HepG2 (cell line): ENCODE results near the gene OAT. TPM values are rescaled to one million over a fixed set of nuclear protein-coding genes. Genes with fewer than 3 reads are reported as not detected.

ENCODE experiments used
- ATAC-seq: fragments of 200-7000 bp; cut with Tn5 transposase; 3 replicates; pipeline ENCODE4 v1.9.1; 2020; ENCODE audit warnings: mild to moderate bottlenecking, moderate library complexity
- BruUV-seq: library from RNA; stranded (reverse); fragments of 400-500 nt; replicated peaks from 2 replicates; lab custom pipeline; 2021; lab: Mats Ljungman, UMichigan
- CTCF ChIA-PET: fragments of 300-600 bp; formaldehyde crosslinking; extraction: SDS; loops from one replicate; lab custom pipeline; 2021; ENCODE audit warnings: low total read pairs, inconsistent platforms, low intra/inter-chr PET ratio; lab: Yijun Ruan, JAX
- POLR2A ChIA-PET: fragments of 350-600 bp; sonication (Branson Sonifier 250); formaldehyde crosslinking; loops from one replicate; lab custom pipeline; 2020; ENCODE audit warnings: antibody characterized with exemption, inconsistent platforms; lab: Yijun Ruan, JAX
- DNase-seq: peaks from one replicate; pipeline ENCODE4 v3.0.0-alpha.2; 2015; ENCODE audit warnings: low spot score
- FAIRE-seq: peaks from 3 replicates; lab custom pipeline; 2011; peaks lifted over from hg19 to GRCh38; lab: Jason Lieb, UNC
- H2AFZ ChIP-seq: one replicate; pipeline ENCODE4 v1.6.1; 2011; ENCODE audit warnings: low read length, inconsistent platforms
- H3K27ac ChIP-seq: fragments of 300-600 bp; 3 replicates; pipeline ENCODE4 v1.8.0; 2011; ENCODE audit warnings: mixed run types, mild to moderate bottlenecking, mixed read lengths, low read length, inconsistent platforms; ENCODE audit not compliant: insufficient read depth; ENCODE audit errors: extremely low read length
- H3K27me3 ChIP-seq, 2 experiments: fragments of 200-600 bp in 1 of 2; 2 replicates in 1 of 2; 3 replicates in 1 of 2; pipeline versions ENCODE4 v1.6.0 to v1.8.0; 2011; ENCODE audit warnings: low read length in 2 of 2, mild to moderate bottlenecking in 2 of 2, moderate library complexity in 2 of 2, inconsistent platforms in 1 of 2; ENCODE audit not compliant: insufficient read depth in 2 of 2, control insufficient read depth in 1 of 2
- H3K36me3 ChIP-seq, 2 experiments: fragments of 200-600 bp in 1 of 2; replicated peaks in 1 of 2; 2 replicates in 1 of 2; 3 replicates in 1 of 2; pipeline versions ENCODE4 v1.5.1 to v1.8.0; 2011; ENCODE audit warnings: low read length in 2 of 2, inconsistent platforms in 1 of 2; ENCODE audit not compliant: insufficient read depth in 2 of 2, control insufficient read depth in 1 of 2
- H3K4me1 ChIP-seq: 2 replicates; pipeline ENCODE4 v1.5.1; 2012; ENCODE audit warnings: low read length, inconsistent platforms; ENCODE audit not compliant: insufficient read depth
- H3K4me2 ChIP-seq: 2 replicates; pipeline ENCODE4 v1.6.0; 2011; ENCODE audit warnings: low read depth, low read length, inconsistent platforms
- H3K4me3 ChIP-seq, 3 experiments: fragments of 200-600 bp in 1 of 3; sonication (generic), shearing (Covaris generic) in 1 of 3; replicated peaks in 1 of 3; 2 replicates each; pipeline ENCODE4 v1.5.1; 2011 to 2016; ENCODE audit warnings: low read length in 3 of 3, inconsistent platforms in 2 of 3, low read depth in 2 of 3, mild to moderate bottlenecking in 2 of 3, control low read depth in 1 of 3, mixed read lengths in 1 of 3; ENCODE audit not compliant: insufficient read depth in 1 of 3
- H3K79me2 ChIP-seq: one replicate; pipeline ENCODE4 v1.6.1; 2011; ENCODE audit warnings: low read length, inconsistent platforms; ENCODE audit not compliant: insufficient read depth
- H3K9ac ChIP-seq: 2 replicates; pipeline ENCODE4 v1.6.0; 2011; ENCODE audit warnings: mild to moderate bottlenecking, low read depth, low read length, inconsistent platforms; ENCODE audit not compliant: insufficient read depth
- H3K9me3 ChIP-seq: 2 replicates; pipeline ENCODE4 v1.5.1; 2012; ENCODE audit warnings: mild to moderate bottlenecking, low read length
- H4K20me1 ChIP-seq: 2 replicates; pipeline ENCODE4 v1.6.0; 2011; ENCODE audit warnings: inconsistent platforms, mild to moderate bottlenecking, low read length, moderate library complexity; ENCODE audit not compliant: insufficient read depth
- HDAC1 ChIP-seq: sonication (generic); formaldehyde crosslinking; IDR thresholded peaks from 2 replicates; pipeline ENCODE4 v1.5.1; 2020; ENCODE audit warnings: mild to moderate bottlenecking, missing genetic modification reagents
- HDAC6 ChIP-seq: fragments of 200-600 bp; sonication (generic); IDR thresholded peaks from 2 replicates; pipeline ENCODE4 v1.7.0; 2017; ENCODE audit warnings: mild to moderate bottlenecking, antibody characterized with exemption, low read length, low read depth
- HMGXB3 ChIP-seq: sonication (generic); formaldehyde crosslinking; IDR thresholded peaks from 2 replicates; pipeline ENCODE4 v1.4.0; 2020; ENCODE audit warnings: missing genetic modification reagents, borderline replicate concordance
- MIXL1 ChIP-seq: IDR thresholded peaks from 2 replicates; pipeline ENCODE4 v1.6.1; 2016
- MTF2 ChIP-seq: sonication (generic); formaldehyde crosslinking; IDR thresholded peaks from 2 replicates; pipeline ENCODE4 v1.5.0; 2020; ENCODE audit warnings: missing genetic modification reagents, borderline replicate concordance
- MXI1 ChIP-seq: IDR thresholded peaks from 3 replicates; pipeline ENCODE4 v1.6.1; 2012; ENCODE audit warnings: low read depth, low read length, inconsistent platforms, borderline replicate concordance
- POLR2G ChIP-seq: fragments of 200-400 bp; formaldehyde crosslinking; IDR thresholded peaks from 2 replicates; pipeline ENCODE4 v1.6.1; 2018; ENCODE audit warnings: mild to moderate bottlenecking, low read depth, low read length, moderate library complexity
- TBP ChIP-seq: sonication (generic); formaldehyde crosslinking; IDR thresholded peaks from 2 replicates; pipeline ENCODE4 v1.5.0; 2020; ENCODE audit warnings: missing genetic modification reagents
- TFDP1 ChIP-seq: IDR thresholded peaks from 2 replicates; pipeline ENCODE4 v1.6.1; 2016; ENCODE audit warnings: missing compliant biosample characterization, missing genetic modification reagents, borderline replicate concordance
- ZBTB43 ChIP-seq: sonication (generic); formaldehyde crosslinking; conservative IDR thresholded peaks from 2 replicates; pipeline ENCODE4 v1.4.0; 2020; ENCODE audit warnings: missing genetic modification reagents
- ZNF383 ChIP-seq: sonication (generic); formaldehyde crosslinking; IDR thresholded peaks from 2 replicates; pipeline ENCODE4 v1.4.0; 2020; ENCODE audit warnings: missing genetic modification reagents, mild to moderate bottlenecking, borderline replicate concordance
- ZNF549 ChIP-seq: sonication (generic); formaldehyde crosslinking; IDR thresholded peaks from 2 replicates; pipeline ENCODE4 v1.5.0; 2020; ENCODE audit warnings: missing genetic modification reagents
- ZNF660 ChIP-seq: sonication (generic); formaldehyde crosslinking; IDR thresholded peaks from 2 replicates; pipeline ENCODE4 v1.5.1; 2020; ENCODE audit warnings: mild to moderate bottlenecking, low read depth, missing genetic modification reagents, borderline replicate concordance
- ZSCAN5A ChIP-seq: sonication (generic); formaldehyde crosslinking; IDR thresholded peaks from 2 replicates; pipeline ENCODE4 v1.8.0; 2022; ENCODE audit warnings: mild to moderate bottlenecking, missing genetic modification reagents, borderline replicate concordance
- WGBS: methylation state at CpG from one replicate; pipeline ENCODE4 v1.1.6; 2017; ENCODE audit warnings: low lambda C conversion rate; 5-methylcytosine and 5-hydroxymethylcytosine counted together
- in situ Hi-C: cut with HindIII; loops from 2 replicates; pipeline ENCODE4 v1.10.0; 2017; ENCODE audit warnings: low pct_unique_long_range_greater_than_20kb; ENCODE audit not compliant: extremely low pct_ligation_motif_present
- intact Hi-C: fragments of 100-400 bp; cut with micrococcal nuclease; formaldehyde crosslinking; loops from one replicate; pipeline ENCODE4 v1.10.0; 2022; ENCODE audit not compliant: unreplicated experiment
- polyA plus RNA-seq, 8 experiments: library from polyadenylated mRNA; depleted of rRNA in 3 of 8; stranded (reverse) in 7 of 8; unstranded in 1 of 8; fragments of >200 nt; fragmentation: Illumina TruSeq in 4 of 8; extraction: Trizol in 4 of 8; gene quantifications; 2 replicates each; pipeline versions ENCODE4 v1.2.1 to v1.2.3, GENCODE V29; 2011 to 2016; ENCODE audit warnings: low read depth in 4 of 8, missing spikeins in 1 of 8, mixed read lengths in 1 of 8; ENCODE audit not compliant: insufficient read depth in 1 of 8
- total RNA-seq, 5 experiments: library from RNA; depleted of rRNA; stranded (reverse); fragments of >200 nt; fragmentation: Illumina TruSeq; extraction: Trizol; gene quantifications; 2 replicates each; pipeline ENCODE4 v1.2.3, GENCODE V29; 2016; ENCODE audit warnings: low read depth in 1 of 5

Gene OAT
- total and polyA plus RNA-seq, 2 of the 13 experiments (the other 11 are each of a cell fraction or from before 2014, with no cell fraction given) = 87.8 to 96.7 TPM

- in situ Hi-C loops (loop anchor here (5.0 to 10.0 kb wide), 3 partner anchors 127 to 805 kb away; no protein-coding TSS in a partner anchor), intact Hi-C loops (loop anchor here (1.0 to 5.0 kb wide), 3 partner anchors 92 to 395 kb away; no protein-coding TSS in a partner anchor)
- Histone ChIP-seq H3K9ac (peak overlapping the region; percentile 28; the same call in 1 of the 2 replicates), H3K4me1 (peaks cover 18% of the 10 kb centered on the region; the same call in 1 of the 2 replicates), H4K20me1 (no peaks in the 10 kb centered on the region), H2AFZ (peak overlapping the region; percentile 61), H3K36me3 (no peaks in the 10 kb centered on the region), H3K27ac (no peak overlapping the region), H3K27me3 (peaks cover 3 to 36% of the 10 kb centered on the region in 2 experiments; a peak in 4 of 5 replicates), H3K4me3 (peak overlapping the region; percentile 10 to 58 (median 22); a peak in 3 of 6 replicates), H3K79me2 (no peaks in the 10 kb centered on the region), H3K4me2 (peak overlapping the region; percentile 74), H3K9me3 (no peaks in the 10 kb centered on the region)
- POLR2A ChIA-PET = interaction anchor here (1.0 kb wide), 3 partner anchors 29 to 395 kb away, joined by 3 to 6 read pairs (median 5); partner anchors contain the start of gene OAT
- no peak for TF ChIP-seq HMGXB3
- TF ChIP-seq POLR2G = no peak
- TF ChIP-seq TBP = no peak
- TF ChIP-seq ZSCAN5A (CRISPR knock-in tag) = no peak
- no peak for TF ChIP-seq MXI1
- TF ChIP-seq ZBTB43 (CRISPR knock-in tag) = no peak
- TF ChIP-seq ZNF549 = no peak
- TF ChIP-seq HDAC6 = no peak
- TF ChIP-seq MTF2 = peak; percentile 10; the same call in 1 of the 2 replicates
- TF ChIP-seq TFDP1 (CRISPR knock-in tag) = no peak
- TF ChIP-seq ZNF660 (CRISPR knock-in tag) = no peak
- no peak for TF ChIP-seq ZNF383 (CRISPR knock-in tag)
- peak; percentile 12; the same call in 1 of the 2 replicates for TF ChIP-seq HDAC1 (CRISPR knock-in tag)
- no peak for TF ChIP-seq MIXL1 (CRISPR knock-in tag)
- FAIRE-seq (no peak), DNase-seq (no peak), ATAC-seq (no peak)
- CTCF ChIA-PET = interaction anchor here (1.4 to 2.7 kb wide), 3 partner anchors 130 to 395 kb away, joined by 7 to 35 read pairs (median 9); no protein-coding TSS in a partner anchor
- WGBS = 45% methylated on average over 17 of the region's 26 CpGs
- no TSS peak for BruUV-seq
Observed at GRCh38 chr10:124389613-124390361, 28.9 kb downstream of the OAT start.
